Measurements from ENCODE around the gene HBM.
"Not testable (repeated sequence)": the region's sequence is repeated elsewhere in the genome, so short reads cannot be mapped to it uniquely, and the experiment has no call there.

The HBM gene

DNA sequence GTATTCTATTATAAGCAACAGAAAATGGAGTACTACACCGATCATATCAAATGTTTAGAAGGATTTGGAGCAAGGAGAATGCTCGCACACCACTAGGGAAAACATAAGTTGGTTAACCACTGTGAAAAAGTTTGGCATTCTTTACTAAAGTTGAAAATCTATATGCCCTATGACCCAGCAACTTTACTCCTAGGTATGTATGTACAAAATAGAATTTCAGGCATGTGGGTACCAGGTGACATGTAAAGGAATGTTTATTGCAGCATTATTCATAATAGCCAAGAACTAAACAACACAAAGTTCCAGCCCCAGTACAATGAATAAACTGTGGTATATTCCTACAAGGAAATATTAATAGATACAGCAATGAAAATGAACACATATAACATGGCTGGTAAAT is 19.1 kb upstream of the HBM start:
- DNase-seq (ENCODE audit: low read depth) = no peak

GRCh38 chr16:149024-149660 is 16.6 kb upstream of the HBM start:
- no peak for DNase-seq (ENCODE audit: low read depth)

DNA sequence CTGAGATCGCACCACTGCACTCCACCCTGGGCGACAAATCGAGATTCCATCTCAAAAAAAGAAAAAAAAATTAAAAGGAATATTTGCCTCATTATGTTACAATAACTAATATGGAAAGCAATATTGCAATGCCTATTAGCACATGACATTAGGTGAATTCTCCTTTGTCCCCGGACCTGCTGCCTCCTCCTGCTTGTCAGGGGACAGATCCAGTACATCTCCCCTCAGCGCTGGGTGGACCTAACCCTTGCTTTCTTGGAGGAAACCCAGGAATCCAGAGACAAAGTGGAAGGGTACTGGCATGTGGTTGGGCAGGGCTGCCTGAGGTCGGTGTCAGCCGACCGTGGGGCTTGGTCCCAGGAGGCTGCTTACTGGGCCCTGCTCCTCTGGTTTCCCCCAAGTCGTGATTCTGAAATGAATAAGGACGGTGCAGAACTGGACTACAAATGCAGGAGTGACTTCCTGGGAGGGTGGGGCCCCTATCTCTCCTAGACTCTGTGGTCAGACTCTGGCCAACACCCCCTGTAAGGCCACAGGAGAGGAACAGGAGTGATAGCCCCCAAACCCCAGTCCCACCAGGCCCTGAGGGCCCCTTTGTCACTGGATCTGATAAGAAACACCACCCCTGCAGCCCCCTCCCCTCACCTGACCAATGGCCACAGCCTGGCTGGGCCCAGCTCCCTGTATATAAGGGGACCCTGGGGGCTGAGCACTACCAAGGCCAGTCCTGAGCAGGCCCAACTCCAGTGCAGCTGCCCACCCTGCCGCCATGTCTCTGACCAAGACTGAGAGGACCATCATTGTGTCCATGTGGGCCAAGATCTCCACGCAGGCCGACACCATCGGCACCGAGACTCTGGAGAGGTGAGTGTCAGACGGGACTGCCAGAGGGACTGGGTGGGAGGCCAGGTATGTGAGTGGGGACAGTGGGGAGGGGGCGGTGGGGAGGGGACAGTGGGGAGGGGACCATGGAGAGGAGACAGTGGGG is 13.3 kb upstream of the HBM start, which contains the start of gene HBZ:
Gene HBZ, plus strand, starts transcription at position 504 of the 988 bp plus-strand sequence. Its CDS starts 266 bp downstream, at position 770.
- no peak for DNase-seq (ENCODE audit: low read depth)

DNA sequence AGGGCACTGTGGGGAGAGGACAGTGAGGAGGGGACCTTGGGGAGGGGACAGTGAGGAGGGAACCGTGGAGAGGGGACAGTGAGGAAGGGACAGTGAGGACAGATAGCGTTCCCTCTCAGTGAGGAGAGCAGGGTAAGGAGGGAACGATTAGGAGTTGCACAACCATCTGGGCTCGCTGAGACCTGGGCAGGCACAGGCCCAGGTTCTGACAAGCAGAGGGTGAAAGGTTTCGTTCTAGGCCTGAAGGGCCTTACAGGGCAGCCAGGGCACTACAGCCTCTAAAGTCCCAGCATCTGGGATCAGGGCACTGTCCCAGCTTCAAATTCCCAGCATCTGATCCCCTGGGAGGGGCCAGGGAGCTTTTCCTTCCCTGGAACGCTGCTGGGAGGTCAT is 12.7 kb upstream of the HBM start:
- not testable (repeated sequence) for DNase-seq (ENCODE audit: low read depth)

GRCh38 chr16:153550-154216 is 12.1 kb upstream of the HBM start:
- DNase-seq (ENCODE audit: low read depth) = not testable (repeated sequence)

GRCh38 chr16:154217-155030 is 11.4 kb upstream of the HBM start:
- no peak for DNase-seq (ENCODE audit: low read depth)

- no peak for DNase-seq (ENCODE audit: low read depth)
Measured at GRCh38 chr16:155031-155398, 10.8 kb upstream of the HBM start.

DNA sequence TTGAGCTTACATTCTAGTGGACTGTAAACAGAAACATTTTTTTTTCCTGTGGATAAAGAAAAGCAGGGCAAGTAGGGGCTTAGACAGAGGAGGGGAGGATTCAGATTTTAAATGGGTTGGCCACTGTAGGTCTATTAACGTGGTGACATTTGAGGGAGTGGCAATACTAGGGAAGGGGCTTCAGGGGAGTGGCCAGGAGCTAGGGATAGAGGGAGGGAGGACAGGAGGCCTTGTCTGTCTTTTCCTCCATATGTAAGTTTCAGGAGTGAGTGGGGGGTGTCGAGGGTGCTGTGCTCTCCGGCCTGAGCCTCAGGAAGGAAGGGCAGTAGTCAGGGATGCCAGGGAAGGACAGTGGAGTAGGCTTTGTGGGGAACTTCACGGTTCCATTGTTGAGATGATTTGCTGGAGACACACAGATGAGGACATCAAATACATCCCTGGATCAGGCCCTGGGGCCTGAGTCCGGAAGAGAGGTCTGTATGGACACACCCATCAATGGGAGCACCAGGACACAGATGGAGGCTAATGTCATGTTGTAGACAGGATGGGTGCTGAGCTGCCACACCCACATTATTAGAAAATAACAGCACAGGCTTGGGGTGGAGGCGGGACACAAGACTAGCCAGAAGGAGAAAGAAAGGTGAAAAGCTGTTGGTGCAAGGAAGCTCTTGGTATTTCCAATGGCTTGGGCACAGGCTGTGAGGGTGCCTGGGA is 6.5 kb upstream of the HBM start:
- DNase-seq (ENCODE audit: low read depth) = no peak

GRCh38 chr16:160242-160641 is 5.5 kb upstream of the HBM start:
- not testable (repeated sequence) for DNase-seq (ENCODE audit: low read depth)

DNA sequence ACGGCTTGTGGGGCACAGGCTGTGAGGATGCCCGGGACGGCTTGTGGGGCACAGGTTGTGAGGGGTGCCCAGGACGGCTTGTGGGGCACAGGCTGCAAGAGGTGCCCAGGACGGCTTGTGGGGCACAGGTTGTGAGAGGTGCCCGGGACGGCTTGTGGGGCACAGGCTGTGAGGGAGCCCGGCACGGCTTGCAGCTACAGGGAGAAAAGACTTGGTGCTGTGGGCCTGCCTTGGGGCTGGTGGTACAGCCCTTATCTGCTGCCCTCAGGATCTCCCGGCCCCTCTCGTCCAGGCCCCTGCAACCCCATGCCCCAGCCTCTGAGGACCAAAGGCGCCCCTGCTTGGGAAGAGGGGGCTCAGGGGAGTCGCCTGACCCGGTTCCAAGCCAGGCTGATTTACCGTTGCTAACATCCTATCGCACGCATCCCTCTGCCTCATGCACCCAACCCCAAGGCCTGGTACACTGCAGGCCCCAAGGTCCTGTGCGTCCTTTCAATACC is 5.0 kb upstream of the HBM start:
- no peak for DNase-seq (ENCODE audit: low read depth)

DNA sequence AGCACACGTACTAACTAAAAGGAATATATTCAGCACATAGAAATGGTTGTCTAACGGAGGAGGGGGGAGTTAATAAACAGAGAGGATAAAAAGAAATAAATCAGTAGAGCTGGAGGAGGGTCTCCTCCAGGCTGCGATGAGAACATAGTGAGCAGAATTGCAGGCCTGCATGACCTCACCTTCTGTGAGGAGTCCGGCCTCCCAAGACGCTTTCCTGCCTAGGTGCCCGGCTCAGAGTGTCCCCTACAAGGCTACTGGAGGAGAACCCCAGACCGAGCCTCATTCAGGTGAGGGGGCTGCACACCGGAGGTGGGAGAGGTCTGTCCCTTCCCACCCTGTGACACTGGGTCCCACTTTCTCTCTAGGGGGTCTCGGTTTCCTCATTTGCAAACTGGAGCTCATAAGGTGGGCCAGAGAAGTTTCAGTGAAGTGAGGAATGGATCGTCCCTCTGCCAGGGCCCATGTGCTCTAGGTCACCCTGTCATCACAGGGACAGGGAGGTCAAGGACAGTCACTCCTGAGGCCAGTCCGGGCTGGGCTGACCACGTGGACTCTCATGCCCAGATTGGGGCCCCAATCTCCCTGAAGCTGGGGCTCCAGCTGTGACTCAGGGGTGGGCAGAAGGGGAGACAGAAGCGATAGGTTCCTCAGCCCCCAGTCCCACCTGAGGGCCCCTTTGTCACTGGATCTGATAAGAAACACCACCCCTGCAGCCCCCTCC is 3.3 kb upstream of the HBM start:
- DNase-seq (ENCODE audit: low read depth) = no peak

GRCh38 chr16:163139-163538 is 2.6 kb upstream of the HBM start:
- DNase-seq (ENCODE audit: low read depth) = not testable (repeated sequence)

- DNase-seq (ENCODE audit: low read depth) = not testable (repeated sequence)
Measured at GRCh38 chr16:163696-164095, 2.1 kb upstream of the HBM start.

DNA sequence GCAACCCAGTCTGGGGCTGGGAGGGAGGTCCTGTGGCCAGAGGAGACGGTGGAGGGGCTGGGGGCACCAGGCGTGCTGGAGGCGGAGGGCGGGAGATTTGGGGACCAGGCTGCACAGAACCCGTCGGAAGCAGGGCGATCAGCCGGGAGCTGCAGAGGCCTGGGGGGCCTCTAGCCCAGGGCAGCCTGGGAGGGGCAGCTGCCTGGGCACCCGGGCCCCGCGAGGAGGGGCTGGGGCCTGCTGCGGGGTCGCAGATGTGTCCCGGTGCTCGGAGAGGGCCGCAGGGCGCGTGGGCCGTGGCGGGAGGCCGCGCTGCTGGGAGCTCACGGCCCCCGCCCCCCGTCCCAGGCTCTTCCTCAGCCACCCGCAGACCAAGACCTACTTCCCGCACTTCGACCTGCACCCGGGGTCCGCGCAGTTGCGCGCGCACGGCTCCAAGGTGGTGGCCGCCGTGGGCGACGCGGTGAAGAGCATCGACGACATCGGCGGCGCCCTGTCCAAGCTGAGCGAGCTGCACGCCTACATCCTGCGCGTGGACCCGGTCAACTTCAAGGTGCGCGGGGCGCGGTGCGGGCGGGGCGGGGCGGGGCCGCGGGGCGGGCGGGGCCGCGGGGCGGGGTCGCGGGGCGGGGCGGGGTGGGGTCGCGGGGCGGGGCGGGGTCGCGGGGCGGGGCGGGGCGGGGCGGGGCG is 1.5 kb upstream of the HBM start:
- DNase-seq (ENCODE audit: low read depth) = not testable (repeated sequence)

GRCh38 chr16:164827-165538 is 795 bp upstream of the HBM start:
- DNase-seq (ENCODE audit: low read depth) = no peak

DNA sequence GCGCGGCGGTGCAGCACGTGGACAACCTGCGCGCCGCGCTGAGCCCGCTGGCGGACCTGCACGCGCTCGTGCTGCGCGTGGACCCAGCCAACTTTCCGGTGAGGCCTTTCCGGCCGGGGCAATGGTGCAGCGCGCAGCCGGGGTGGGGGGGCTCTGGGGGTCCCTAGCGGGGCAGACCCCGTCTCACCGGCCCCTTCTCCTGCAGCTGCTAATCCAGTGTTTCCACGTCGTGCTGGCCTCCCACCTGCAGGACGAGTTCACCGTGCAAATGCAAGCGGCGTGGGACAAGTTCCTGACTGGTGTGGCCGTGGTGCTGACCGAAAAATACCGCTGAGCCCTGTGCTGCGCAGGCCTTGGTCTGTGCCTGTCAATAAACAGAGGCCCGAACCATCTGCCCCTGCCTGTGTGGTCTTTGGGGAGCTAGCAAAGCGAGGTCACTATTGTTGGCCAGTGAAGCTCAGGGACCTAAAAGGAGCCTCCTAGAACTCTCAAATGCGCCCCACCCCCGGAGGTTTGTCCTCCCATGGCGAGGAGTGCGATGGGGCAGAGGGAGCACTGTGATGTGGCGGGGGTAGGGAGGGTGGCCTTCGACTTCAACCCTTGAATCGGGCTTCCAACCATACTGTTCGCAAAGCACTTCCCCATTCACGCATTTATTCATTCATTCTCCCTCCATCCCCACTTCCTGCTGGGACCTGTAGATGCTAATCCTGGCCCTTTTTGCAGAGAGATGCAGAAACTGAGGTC is 770 bp downstream of the HBM start:
- no peak for DNase-seq (ENCODE audit: low read depth)

- DNase-seq (ENCODE audit: low read depth) = no peak
Measured at GRCh38 chr16:167122-167690, 1.4 kb downstream of the HBM start.

DNA sequence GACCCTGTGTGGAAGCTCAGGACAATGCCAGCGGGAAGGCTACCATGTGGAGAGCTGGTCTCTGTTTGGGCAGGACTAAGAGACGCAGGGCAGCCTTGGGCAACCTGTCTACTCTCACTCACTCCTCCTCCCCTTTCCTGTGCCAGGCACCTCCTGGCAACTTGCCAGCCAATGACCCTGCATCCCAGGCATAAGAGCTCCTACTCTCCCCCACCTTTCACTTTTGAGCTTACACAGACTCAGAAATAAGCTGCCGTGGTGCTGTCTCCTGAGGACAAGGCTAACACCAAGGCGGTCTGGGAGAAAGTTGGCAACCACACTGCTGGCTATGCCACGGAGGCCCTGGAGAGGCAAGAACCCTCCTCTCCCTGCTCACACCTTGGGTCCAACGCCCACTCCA is 2.6 kb downstream of the HBM start:
- DNase-seq (ENCODE audit: low read depth) = no peak

Data from stimulated activated CD8-positive, alpha-beta memory T cell treated with anti-CD3 and anti-CD28 coated beads, Interleukin-15, amount 100 ng/mL, for 1 hour (primary cell).